Kasumi-1 (cell line): ENCODE data around the gene SARNP.

Source experiments
- DNase-seq, 2 experiments: peaks; one replicate each; lab custom pipeline; 2025; lab: John Stamatoyannopoulos, UW

Gene SARNP

GRCh38 chr12:55707841-55708694 is 109.5 kb downstream of the SARNP start, which contains the start of gene ITGA7:
Gene ITGA7 (minus strand): TSS chr12:55707904. CDS start chr12:55707682, 222 bp downstream.
- no peak for DNase-seq
